Fibroblast of the aortic adventitia (primary cell): ENCODE data around the gene HDAC10. TPM values are rescaled to one million over a fixed set of nuclear protein-coding genes. Genes with fewer than 3 reads are reported as not detected.

Experiments used
- DNase-seq: peaks from one replicate; pipeline ENCODE4 v3.0.0-alpha.2; 2010; ENCODE audit warnings: low read depth
- H3K4me3 ChIP-seq: 2 replicates; pipeline ENCODE4 v1.5.1; 2011; ENCODE audit warnings: low read depth, mild to moderate bottlenecking, control low read depth, low read length, moderate library complexity
- CTCF ChIP-seq: IDR thresholded peaks from 2 replicates; pipeline ENCODE4 v1.5.1; 2011; ENCODE audit warnings: mild to moderate bottlenecking, low read length, control low read depth, inconsistent platforms; ENCODE audit not compliant: insufficient read depth
- total RNA-seq: library from RNA; depleted of rRNA; stranded (reverse); fragments of >200 nt; gene quantifications from 2 replicates; pipeline ENCODE4 v1.2.3, GENCODE V29; 2012; ENCODE audit warnings: low replicate concordance

The HDAC10 gene
- total RNA-seq, 1 donor = 15.4 TPM

GRCh38 chr22:50253941-50254340, 2.9 kb upstream of the HDAC10 start:
- no peak for DNase-seq
- no peak for TF ChIP-seq CTCF
- no peak overlapping the region for H3K4me3 ChIP-seq

GRCh38 chr22:50253046-50253915, 2.2 kb upstream of the HDAC10 start:
- no peak for TF ChIP-seq CTCF
- H3K4me3 ChIP-seq = no peak overlapping the region
- no peak for DNase-seq

DNA sequence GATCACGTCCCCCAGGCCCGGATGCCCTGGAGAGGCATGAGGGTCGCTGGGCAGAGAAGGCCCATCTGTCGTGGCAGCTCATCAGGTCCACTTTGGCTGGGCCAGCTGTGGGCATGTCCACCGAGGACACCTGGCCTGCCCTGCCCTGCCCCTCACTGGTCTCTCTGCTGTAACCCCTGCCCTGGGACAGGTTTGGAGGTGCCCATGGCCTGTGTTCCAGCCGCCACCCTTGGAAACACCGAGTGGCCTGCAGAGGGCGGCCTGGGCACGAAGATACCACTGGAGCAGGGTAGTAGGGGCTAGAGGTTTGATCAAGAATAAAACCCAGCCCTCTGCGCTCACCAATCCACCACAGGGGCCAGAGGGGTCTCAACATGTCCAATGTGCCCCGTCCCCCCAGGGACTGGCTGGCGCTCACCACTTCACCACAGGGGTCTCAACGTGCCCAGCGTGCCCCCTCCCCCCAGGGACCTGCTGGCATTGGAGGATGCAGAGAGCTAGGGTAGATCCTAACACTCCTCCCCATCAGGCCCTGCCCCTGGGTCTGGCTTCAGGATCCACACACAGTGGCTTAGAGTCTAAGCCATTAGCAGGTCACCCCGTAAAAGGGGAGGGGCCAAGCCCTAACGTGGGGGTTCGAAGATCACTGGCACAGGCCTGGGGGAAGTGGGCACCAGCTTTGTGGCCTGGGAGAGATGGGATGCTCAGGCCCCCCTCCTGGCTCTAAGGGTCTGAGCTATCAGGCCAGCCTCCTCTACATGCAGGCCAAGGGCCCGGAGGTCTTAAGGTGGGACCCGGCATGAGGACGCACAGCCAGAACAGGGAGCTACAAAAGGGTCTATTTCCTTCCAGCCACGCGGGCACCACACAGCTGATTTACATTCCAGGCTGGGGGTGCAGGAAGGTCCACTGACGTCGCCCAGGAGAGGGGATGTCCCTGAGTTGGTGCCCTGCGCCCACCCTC, 1.3 kb upstream of the HDAC10 start:
- TF ChIP-seq CTCF = peak; percentile 71
- no peak overlapping the region for H3K4me3 ChIP-seq
- DNase-seq = peak; percentile 65

DNA sequence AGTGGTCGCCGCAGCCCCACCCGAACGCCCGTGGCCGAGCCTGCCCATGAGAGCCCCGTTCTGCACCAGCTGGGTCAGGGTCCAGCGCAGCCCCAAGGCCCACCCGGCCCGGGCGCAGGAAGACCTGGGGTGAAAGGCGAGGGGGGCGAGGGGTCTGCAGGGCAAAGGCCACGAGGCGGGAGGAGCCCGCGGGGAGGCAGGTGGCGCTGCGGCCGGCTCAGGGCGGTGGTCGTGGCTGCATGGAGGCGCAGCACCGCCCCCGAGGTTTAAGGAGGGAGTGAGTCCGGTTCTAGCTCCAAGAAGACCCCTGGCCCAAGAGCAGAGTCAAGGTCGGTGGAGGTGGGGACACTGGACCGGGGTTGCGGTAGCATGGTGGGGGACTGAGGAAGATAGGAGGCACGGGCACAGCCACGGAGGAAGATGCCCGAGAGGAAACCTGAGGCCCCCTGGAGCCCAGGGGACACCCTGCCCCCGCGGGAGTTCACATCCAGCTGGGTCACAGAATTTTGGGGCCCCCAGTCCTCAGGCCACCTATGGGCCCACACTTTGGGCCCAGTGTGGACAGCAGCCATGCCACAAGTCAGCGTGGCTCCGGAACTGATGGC, 514 bp upstream of the HDAC10 start:
- peak overlapping the region; percentile 37 for H3K4me3 ChIP-seq
- DNase-seq = no peak
- peak; percentile 3 for TF ChIP-seq CTCF

GRCh38 chr22:50250249-50250554, 863 bp downstream of the HDAC10 start:
- peak overlapping the region; percentile 84 for H3K4me3 ChIP-seq
- no peak for TF ChIP-seq CTCF
- DNase-seq = no peak

DNA sequence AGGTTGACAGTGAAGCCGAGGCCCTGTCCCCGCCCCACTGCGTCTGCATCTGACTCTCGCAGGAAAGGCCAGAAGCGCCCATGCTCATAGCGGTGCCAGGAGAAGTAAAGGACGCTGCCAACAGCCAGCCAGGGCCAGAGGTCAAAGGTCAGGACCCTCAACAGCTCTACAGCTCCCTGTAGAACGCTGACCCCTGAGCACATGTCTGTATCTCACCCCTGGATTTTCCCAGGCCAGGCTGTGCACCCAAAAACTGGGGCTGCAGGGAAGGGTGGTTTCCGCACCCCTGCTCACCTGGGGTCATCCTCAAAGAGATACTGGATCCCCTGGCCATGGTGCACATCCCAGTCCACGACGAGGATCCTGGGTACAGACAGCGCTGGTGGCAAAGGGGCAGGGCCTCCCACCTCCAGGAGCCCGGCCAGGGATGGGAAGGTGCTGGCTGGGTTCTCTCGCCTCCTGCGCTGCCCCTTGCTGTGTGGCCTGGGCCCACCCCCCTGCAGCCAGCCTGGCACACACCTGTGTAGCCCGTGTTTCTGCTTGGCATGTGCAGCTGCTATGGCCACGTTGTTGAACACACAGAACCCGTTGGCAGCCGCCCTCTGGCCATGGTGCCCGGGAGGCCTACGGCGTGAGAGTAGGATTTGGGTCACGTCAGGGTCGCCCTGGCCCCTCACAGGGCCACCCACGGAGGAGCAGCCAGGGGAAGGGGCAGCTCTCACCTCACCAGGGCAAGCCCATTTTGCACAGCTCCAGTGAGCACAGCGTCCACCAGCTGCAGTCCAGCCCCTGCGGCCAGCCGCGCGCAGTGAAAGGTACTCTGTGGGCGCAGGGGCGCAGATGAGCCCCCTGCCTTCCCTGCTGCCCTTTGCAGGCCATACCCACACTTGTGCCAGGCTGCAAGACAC, 1.5 kb downstream of the HDAC10 start:
- no peak for TF ChIP-seq CTCF
- H3K4me3 ChIP-seq = peak overlapping the region; percentile 84
- DNase-seq = no peak
